HL-60/S4 (cell line): ENCODE data around the gene KCNMA1.

Source experiments
- in situ Hi-C: fragments of 300-500 bp; cut with MboI; formaldehyde crosslinking; loops from 2 replicates; pipeline ENCODE4 v1.14.3; 2022; ENCODE audit warnings: low sequenced_read_pairs

KCNMA1 gene

DNA sequence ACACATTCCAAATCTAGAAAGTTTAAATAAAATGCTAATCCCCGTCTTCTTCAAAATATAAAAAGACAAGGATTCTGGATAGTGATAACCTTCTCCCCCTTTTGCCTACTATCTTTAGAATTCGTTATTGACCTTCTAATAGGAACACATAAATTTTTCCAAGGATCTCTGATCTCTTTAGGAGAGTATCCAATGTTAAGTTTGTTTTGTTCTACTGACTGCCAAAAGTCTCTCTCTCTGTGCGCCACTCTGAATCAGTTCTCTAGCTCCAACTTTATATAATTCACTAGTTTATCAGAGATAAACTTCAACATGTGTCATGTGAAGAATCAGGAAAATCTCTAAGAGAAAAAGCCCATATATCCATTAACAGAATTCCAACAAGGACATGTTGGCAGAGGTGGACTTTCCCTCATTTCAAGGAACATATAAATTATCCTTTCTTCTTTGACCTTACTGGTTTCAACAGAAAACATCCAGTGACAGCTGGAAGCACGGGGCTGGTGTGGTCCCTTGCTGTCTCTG is 615.6 kb downstream of the KCNMA1 start:
- in situ Hi-C loops = no loop called here

DNA sequence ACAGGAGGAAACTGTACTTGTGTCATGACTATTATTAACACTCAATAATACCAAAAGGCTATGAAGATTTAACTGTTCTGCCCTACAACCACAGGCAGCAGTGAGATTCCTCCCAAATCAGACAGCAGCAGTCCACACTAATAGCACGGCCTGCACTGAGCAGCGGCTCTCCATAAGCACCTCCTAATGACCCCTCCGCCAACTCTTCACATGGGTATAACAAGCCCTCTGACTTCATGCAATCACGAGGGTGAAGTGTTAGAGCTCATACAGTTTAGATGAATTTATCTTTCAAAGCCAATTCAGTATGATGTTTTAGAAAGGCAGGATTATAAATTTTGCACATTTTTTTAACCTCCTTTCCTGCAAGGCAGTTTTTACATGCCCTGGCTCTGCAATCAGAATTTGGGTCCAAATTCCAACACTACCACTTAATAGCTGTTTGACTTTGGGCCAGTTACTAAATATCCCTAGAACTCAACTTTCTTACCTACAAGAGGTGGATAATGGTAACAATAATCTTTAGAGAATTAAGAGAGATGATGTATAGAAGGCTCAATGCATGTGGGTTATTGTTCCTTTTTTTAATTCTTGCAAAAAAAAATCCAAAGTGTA is 617.1 kb downstream of the KCNMA1 start:
- in situ Hi-C loops = no loop called here

DNA sequence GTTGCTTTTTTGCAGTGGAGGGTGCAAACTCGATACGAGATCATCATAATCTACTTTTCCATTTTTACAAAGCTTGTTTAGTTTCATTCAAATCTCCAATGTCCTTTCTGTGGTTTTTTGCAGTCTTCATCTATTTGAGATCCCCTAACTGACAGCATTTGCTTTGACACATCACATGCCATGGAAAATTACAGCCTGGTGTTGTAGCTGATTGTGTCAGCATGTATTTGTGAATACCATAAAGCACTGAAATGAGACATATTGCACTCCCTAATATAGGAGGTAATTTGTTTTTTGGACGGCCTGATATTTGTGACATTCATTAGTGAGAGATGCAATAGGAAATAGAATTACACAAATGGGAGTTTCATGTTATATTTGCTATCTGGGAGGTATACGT is 620.8 kb downstream of the KCNMA1 start:
- in situ Hi-C loops = no loop called here

DNA sequence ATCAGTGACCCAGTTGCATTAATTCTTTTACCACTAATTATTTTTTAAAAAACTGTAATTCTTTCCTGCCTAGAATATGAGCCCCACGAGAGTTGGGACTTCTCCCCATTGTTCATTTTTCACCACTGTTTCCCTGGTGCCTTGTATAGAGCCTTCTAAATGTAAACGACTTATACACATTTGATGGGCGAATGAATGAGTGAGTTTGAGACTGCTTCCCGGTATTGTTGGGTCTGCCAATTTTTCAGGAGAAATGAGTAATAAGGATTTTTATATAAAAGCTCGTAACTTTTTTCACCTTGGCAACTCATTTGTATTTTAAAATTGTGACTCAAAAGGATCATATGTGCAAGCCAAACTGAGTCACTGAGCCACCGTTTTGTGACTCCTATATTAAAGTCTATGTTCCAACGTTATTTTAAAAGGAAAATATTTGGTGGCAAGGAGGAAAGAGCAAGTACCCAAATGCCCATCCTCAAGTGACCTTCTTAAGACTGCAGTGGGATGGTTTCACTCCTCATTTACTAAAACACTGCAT is 621.3 kb downstream of the KCNMA1 start:
- in situ Hi-C loops = no loop called here

DNA sequence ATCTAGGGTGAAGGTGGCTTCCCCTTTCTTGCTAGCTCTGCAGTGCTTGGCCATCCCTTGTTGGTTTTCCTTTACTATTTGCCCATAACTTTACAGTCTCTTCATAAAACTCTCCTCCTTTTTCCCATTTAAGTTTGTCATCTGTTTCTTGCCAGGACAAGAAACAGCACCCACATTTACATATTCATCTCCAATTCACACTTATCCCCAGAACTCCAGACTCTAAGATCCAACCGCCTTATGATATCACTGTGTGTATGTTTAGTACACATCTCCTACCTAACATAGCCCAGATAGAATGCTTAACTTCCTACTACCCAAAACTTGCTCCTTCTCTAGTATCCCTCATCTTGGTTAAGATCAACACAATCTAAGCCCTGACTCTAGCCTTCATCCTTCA is 622.2 kb downstream of the KCNMA1 start:
- in situ Hi-C loops = no loop called here

DNA sequence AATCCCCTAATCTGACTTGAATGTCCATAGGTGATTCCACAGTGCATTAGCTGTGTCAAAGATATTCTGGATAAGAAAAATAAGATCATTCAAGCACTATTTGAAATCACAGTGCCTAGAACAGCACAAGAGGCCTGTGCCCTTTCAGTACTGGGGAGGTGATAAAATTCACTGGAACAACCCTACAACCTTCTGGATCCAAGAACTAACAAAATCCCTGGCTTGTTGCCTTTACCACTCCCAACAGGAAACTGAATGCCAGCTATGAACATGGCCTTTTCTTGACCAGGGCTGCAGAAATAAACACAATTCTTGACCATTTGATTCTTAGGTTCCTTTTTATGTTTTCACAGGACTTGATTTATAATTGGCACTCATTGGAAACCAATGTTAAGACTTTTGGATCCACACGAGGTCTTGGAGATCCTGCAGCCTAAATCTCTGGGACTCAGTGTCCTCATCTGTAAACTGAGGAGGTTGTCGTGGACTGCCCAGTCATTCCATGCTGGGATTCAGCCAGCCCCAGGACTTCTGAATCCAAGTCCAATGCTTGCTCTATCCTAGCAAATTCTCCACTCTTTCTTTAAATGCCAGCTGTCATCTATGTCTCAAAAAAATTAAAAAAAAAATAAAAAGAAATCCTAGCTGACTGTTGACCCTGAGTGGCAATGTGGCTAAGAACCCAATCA is 624.7 kb downstream of the KCNMA1 start:
- in situ Hi-C loops = no loop called here

DNA sequence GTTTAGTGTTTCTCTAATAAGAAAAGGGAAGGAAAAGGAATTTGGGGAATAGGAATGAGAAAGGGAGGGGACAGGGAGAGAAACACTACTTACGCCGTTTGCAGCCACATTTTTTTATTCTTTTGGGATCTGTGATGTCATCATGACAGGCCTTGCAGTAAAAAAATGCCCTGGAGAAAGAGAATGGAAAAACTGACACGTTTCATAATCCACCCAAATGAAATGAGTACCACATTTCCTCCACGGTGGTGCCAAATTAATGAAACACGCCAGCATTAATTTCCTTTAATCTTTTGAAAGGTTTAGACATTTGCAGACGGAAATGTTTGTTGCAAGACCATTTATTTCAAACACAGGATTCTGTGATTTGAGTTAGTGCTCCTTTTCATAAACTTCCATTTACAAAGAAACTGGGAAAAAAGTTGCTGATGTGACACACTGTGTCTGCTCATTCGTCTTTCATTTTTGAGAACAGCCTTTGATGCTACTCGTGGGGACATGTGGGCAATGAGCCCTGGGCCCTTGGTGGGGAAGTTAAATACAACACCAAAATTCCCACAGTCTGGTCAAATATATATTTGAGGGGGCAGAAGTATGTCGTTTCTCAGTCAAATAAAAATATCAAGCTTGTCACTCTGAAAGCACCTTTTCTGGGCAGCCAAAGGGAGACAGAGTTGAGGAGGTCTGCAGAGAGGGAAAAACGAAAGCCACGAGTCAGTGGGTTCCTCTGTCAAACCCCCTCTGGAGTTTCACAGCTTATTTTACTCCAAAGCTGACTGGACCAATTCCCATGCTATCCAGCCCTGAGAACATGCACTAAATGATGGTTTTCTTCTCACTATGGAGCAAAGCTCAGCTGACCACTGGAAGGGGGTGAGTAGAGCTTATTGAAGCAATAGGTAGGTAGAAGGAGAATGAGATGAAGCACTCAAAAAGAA is 625.5 kb downstream of the KCNMA1 start:
- in situ Hi-C loops = no loop called here

DNA sequence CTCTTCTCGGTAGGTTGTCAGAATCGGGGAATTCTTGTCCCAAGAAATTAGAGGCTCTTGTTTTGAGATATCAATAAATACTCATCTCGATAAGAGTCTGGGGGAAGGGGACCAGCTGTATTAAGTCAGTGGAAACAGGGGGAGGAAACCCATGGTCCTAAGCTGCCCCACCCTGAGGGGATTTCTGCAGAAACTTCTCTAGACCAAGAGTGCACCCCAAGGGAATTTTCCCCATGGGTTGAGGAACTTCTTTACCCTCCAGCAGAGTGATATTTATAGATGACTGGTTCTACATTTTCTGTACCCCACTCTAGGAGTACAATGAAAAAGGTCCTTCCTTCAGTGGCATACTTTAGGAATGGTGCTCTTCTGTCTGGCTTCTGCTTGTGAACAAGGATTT is 627.2 kb downstream of the KCNMA1 start:
- in situ Hi-C loops = no loop called here

DNA sequence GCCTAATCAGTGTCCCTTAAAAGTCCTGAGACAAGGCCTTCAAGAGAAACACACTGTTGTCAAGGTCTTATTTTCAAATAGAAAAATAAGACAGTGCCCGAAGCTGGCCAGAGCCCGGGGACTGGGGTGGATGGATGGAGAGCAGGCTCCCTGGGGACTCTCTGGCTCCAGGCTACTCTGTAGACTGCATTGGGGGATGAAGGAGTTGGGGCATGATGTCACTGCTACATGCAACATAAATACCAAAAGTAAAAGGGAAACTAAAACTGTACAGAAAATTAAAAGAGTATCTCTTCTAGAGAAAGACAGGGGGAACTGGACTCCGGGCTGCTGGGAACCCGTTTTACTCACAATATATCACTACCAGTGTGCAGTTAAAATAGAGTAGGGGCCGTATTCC is 629.8 kb downstream of the KCNMA1 start:
- in situ Hi-C loops = no loop called here

DNA sequence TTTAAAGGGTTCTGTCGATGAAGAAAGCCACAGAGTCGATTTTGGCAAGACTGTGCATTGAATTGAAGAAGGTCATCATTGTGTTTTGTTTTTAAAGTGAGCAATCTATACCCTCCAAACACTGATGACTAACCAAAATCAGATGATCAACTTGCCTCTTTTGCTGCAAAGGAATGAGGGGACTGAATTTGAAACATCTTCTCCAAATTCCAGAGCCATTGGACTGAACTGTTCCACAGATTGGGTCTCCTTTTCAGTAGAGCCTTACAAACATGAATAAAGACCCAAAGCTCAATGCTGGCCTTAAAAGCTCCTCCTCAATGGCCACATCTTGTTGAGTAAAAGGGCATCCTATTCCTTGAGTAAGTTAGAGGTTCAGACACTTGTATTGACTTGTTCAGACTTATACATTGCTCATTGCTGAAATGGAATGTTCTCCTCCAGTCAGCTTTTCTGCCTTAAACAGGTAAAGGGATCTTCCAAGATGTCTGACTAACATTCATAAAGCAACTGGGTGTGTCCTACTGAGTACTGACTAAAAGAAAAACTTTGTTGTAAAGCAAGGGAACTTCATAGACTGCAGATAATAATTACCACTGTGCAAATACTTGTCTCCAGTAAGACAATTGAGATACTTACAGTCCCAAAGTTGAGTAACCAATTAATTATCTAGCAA is 630.6 kb downstream of the KCNMA1 start:
- in situ Hi-C loops = no loop called here

DNA sequence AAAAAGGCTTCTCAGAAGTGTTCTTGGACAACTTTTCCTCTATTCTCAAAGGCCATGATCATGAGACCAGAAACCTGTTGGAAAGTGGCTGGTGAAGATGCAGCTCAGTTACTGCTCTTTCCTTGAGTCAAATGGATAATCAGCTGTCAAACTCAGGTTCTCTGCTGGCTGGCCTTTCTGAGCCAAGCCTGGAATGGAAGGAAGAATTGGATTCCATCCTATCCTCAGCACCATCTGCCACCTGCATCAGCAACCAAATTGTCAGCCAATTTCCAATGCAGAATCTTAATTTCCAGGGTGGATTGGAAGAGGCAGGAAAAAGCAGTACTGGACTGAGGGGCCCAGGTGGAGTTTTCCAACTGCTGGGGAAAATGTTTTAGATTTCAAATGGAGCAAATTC is 631.7 kb downstream of the KCNMA1 start:
- in situ Hi-C loops = no loop called here

DNA sequence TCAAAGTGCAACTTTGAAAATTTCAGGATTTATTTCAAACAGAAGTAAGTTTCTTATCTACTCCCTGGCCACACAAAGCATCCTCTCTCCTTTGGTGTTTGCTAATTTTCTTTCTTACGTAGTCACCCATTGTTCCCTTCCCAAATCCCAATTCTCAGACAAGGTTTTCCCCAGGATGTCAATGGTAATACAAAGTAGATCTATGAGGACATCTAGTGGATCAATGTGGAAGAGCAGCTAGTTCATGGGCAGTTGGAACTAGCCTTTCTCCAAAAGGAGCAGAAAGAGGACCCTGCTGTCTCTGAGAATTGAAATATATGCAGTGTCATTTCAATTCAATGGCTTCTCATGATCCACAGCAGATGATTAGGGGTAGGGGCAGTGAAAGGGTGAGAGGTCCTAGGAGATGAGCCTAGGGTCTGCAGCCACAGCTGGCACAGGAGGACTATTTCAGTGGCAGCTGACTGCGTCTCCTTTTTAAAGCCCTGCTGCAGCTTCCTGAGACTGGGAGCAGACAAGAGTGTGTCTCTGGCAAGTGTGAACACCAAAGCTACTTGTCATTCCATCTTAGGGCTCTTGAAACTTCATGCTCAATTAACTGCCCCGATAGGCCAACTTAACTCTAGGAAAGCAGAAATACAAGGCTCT is 632.6 kb downstream of the KCNMA1 start:
- in situ Hi-C loops = no loop called here

DNA sequence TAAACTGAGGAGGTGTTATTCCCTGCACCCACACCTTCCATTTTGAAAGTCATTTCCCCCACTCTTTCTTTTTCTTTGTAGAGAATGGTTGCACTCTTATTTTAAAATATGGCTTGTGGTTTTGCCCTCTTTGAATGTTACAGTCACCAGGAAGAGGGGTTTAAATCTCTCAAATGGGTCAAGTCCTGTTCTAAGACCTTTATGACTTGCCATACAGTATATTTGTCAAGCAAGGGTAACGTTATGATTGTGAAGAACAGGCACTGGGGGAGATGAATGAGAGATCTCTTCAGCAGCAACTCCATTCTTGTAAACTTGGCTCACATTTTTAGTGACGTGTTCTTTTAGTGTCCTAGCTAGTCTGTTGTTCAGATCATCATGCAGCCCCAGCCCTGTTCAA is 634.7 kb downstream of the KCNMA1 start:
- in situ Hi-C loops = no loop called here

DNA sequence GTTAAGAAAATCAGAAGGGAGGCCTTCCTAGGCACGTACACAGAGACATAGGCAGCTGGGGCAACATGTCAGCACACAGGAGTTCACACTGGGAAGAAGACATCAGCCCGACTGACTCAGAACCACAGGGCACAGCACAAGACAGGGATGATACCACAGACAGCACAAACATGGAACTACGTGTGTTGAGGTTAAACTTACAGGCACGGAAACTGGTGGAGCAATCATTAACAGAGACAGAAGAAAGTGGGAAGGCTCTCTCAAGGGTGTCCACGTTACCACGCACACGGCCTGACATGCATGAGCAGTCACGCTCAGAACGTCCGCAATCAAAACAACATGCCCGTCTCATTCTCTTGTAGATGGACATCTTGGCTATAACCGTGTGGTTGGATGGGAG is 636.4 kb downstream of the KCNMA1 start:
- in situ Hi-C loops = no loop called here

DNA sequence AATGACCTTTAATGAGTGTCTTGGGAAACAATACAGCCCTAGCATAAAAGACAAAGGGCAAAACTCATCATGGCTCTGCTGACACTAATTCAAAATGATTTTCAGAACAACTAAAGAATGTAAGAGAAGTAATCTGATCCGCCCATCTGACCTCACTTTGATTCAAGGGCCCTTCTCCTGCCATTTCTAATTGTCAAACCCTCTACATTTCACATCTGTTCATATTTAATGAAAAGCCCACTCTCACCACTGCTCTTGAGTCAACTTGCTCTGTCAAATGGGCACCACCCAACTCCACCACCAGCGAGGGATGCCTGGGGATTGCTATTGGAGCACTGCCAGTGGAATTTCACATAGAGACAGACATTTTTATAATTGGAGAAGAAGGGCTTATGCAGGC is 639.2 kb downstream of the KCNMA1 start:
- in situ Hi-C loops = no loop called here

DNA sequence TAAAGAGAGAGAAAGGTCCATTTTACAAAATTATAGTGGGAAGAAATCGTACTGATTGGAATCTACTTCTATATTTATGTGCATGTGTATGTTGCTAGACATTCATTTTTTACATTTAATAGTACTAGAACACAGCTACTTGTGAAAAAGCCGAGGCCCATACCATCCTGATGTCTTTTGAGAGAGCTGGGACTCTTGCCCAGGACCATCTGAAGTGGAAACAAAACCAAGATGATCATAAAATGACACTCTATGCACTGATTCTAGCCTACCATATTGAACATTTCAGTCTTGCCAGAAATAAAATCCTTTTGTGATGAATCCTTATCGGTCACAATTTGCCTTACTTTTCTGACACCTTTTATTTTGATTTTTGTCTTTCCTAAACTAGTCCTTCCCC is 640.0 kb downstream of the KCNMA1 start:
- in situ Hi-C loops = no loop called here

DNA sequence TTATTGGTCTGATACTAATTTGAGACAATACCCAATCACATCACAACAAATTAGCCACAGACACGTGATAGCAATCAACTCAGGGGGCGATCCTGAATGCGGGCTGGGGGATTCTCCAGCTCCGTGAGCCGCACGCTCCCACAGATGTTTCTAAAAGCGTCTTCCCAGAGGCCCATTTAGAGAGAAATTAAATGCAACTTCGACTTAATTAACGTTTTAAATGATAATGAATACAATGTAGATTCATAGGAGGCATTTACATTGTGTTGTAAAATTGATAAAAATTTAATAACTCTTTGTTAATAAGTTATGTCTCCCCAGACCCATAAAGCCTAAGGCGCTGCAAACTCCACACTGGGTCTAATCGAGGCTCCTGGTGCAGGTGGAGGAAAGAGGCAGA is 642.6 kb downstream of the KCNMA1 start:
- in situ Hi-C loops = no loop called here

DNA sequence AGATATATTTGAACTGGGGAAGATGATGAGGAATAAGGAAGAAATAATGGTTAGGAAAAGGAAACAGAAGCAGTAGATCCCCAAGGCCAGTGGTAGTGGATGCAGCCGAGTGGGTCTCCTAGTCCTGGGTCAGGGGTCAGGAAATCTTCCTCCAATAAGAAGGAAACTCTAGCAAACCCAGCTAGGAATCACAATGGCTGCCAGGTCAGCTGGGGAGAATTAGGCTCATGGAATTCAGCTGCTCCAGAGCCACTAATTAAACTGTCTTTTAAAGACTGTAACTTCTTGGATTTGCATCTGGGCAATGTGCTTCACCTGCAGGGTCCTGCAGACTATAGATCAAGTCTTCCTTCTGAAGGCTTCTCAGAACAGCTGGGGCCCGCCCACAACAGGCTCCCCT is 644.4 kb downstream of the KCNMA1 start:
- in situ Hi-C loops = no loop called here

DNA sequence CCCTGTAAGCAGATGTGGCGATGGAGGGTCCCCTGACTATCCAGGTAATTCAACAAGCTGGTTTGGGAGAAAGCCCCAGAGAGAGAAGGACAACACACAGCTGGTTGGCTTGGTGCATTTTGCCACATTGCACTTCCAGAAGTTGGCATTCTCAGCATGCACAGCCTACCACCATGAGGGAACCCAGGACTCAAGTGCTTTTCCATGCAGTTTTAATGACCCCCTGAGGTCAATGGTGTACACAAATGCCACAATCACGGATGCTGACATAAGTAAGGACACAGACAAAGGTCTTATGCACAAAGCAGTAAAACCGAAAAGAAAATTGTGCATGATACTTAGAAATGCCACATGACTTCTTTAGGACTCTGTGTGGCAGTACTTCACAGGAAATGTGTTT is 645.1 kb downstream of the KCNMA1 start:
- in situ Hi-C loops = no loop called here

DNA sequence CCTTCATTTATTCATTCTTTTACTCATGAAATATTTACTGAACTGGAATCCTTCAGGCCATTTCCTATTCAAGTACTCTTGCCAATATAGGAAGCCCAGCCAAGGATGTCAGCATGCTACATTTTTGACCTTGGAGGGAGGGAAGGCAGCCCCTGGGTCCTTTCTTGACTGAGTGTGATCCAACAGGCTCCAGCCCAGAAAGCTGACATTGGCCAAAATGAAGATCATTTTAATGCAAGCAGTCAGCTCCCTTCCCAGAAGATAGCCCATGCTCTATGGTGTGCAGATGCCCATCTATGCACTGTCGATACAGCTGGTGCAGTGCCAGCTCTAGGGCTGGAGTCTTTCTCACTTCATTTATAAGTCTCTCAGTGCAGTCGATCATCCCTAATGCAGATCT is 646.0 kb downstream of the KCNMA1 start:
- in situ Hi-C loops = no loop called here
